Esophagus squamous epithelium (tissue), 4 donors: Measurements from ENCODE around the gene CRYL1.

Experiments used
- POLR2A ChIP-seq, 4 donors: fragments of 450-650 bp; IDR thresholded peaks; one replicate each; pipeline ENCODE4 v1.6.1; 2017; ENCODE audit warnings: antibody characterized with exemption in 4 of 4, mild to moderate bottlenecking in 4 of 4, moderate library complexity in 3 of 4
- TF ChIP-seq, protein P1 (sequence below), 6 experiments: fragments of 450-650 bp in 4 of 6; fragments of 200-600 bp in 2 of 6; sonication (generic) in 2 of 6; IDR thresholded peaks; one replicate each; pipeline ENCODE4 v1.5.1; 2016 to 2019; ENCODE audit warnings: antibody characterized with exemption in 6 of 6, mild to moderate bottlenecking in 4 of 6, moderate library complexity in 4 of 6

DNA sequence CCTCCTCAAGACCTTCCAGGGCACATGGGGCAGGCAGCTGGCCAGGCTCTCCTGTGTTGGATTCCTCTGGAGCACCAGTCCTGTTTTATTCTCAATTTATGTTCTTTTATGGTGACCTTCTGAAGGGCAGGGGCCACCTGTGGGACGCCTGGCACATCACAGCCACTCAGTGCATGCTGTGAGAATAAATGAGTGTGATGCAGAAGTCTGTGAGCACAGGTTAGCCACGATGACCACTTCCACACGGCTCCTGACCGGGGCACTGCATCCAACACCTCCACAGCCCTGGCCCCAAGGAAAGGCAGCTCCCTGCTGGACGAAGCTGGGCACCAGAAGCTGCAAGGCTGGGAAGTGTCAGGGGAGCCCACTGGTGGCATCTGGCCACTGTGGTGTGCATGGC is 122.8 kb downstream of the CRYL1 start:
- TF ChIP-seq, protein P1, sequence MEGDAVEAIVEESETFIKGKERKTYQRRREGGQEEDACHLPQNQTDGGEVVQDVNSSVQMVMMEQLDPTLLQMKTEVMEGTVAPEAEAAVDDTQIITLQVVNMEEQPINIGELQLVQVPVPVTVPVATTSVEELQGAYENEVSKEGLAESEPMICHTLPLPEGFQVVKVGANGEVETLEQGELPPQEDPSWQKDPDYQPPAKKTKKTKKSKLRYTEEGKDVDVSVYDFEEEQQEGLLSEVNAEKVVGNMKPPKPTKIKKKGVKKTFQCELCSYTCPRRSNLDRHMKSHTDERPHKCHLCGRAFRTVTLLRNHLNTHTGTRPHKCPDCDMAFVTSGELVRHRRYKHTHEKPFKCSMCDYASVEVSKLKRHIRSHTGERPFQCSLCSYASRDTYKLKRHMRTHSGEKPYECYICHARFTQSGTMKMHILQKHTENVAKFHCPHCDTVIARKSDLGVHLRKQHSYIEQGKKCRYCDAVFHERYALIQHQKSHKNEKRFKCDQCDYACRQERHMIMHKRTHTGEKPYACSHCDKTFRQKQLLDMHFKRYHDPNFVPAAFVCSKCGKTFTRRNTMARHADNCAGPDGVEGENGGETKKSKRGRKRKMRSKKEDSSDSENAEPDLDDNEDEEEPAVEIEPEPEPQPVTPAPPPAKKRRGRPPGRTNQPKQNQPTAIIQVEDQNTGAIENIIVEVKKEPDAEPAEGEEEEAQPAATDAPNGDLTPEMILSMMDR (IDR thresholded peaks at IDR 0.05): no peak
- no peak for TF ChIP-seq POLR2A (IDR thresholded peaks at IDR 0.05)
